ENCODE measurements around the gene RB1.

DNA sequence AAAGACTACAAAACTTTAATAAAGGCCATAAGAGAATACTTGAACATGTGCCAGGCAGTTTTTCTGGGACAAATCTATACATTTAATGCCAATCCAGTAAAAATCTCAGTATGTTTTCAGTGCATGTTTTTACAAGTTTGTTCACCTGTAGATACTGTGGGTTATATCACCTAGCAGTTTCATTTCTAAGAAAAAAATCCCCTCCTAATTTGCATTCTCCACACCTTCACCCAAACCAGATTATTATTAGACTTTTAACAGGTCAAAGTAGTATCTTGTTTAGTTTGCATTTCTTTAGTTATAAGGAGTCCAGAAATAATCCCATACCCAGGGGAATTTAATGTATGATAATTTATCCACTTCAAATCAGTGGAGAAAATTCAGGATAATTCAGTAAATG is 126.3 kb downstream of the RB1 start:
- TF ChIP-seq, protein P1, sequence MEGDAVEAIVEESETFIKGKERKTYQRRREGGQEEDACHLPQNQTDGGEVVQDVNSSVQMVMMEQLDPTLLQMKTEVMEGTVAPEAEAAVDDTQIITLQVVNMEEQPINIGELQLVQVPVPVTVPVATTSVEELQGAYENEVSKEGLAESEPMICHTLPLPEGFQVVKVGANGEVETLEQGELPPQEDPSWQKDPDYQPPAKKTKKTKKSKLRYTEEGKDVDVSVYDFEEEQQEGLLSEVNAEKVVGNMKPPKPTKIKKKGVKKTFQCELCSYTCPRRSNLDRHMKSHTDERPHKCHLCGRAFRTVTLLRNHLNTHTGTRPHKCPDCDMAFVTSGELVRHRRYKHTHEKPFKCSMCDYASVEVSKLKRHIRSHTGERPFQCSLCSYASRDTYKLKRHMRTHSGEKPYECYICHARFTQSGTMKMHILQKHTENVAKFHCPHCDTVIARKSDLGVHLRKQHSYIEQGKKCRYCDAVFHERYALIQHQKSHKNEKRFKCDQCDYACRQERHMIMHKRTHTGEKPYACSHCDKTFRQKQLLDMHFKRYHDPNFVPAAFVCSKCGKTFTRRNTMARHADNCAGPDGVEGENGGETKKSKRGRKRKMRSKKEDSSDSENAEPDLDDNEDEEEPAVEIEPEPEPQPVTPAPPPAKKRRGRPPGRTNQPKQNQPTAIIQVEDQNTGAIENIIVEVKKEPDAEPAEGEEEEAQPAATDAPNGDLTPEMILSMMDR (conservative IDR thresholded peaks at IDR 0.05; ENCODE audit: low read depth, low read length): no peak
- TF ChIP-seq EZH2 (IDR thresholded peaks at IDR 0.05; ENCODE audit: borderline replicate concordance, low read depth, low read length, poor library complexity, severe bottlenecking): no peak

Data from A673 (cell line).